ENCODE data around the gene PRKN.

Gene PRKN

GRCh38 chr6:162014069-162014811 lies 713.3 kb downstream of the PRKN start:
- H2AFZ ChIP-seq (ENCODE audit: low read length), result no peak overlapping the region

GRCh38 chr6:162005372-162005771 lies 722.2 kb downstream of the PRKN start:
- H3K27me3 ChIP-seq (ENCODE audit: insufficient read depth, low read length), result no peaks in the 10 kb centered on the region
- no peaks in the 10 kb centered on the region for H3K4me1 ChIP-seq (ENCODE audit: insufficient read depth, low read length, severe bottlenecking)
- TF ChIP-seq CTCF (IDR thresholded peaks at IDR 0.05; ENCODE audit: low read length), result no peak
- no peak for TF ChIP-seq EZH2 (IDR thresholded peaks at IDR 0.05; ENCODE audit: borderline replicate concordance, low read length)
- H4K20me1 ChIP-seq (ENCODE audit: insufficient read depth, low read length), result no peaks in the 10 kb centered on the region
- no peak overlapping the region for H3K4me3 ChIP-seq (ENCODE audit: low read depth, low read length, poor library complexity, severe bottlenecking)
- H3K27ac ChIP-seq (ENCODE audit: low read depth, low read length, poor library complexity, severe bottlenecking), result no peak overlapping the region
- no peaks in the 10 kb centered on the region for H3K79me2 ChIP-seq (ENCODE audit: insufficient read depth, low read length)
- H3K9ac ChIP-seq (ENCODE audit: low read length), result no peak overlapping the region
- no peak overlapping the region for H3K4me2 ChIP-seq (ENCODE audit: low read length)
- H3F3A ChIP-seq (ENCODE audit: insufficient read depth, low read length), result no peaks in the 10 kb centered on the region
- H2AFZ ChIP-seq (ENCODE audit: low read length), result no peak overlapping the region
- H3K9me2 ChIP-seq (ENCODE audit: low read depth, low read length), result no peaks in the 10 kb centered on the region
- H3K36me3 ChIP-seq (ENCODE audit: insufficient read depth, low read length), result no peaks in the 10 kb centered on the region
- H3K9me3 ChIP-seq (ENCODE audit: low read length), result no peaks in the 10 kb centered on the region

More at GRCh38 chr6:162014069-162014811, 713.3 kb downstream of the PRKN start:
- H3F3A ChIP-seq (ENCODE audit: insufficient read depth, low read length), result no peaks in the 10 kb centered on the region
- H3K27ac ChIP-seq (ENCODE audit: low read depth, low read length, poor library complexity, severe bottlenecking), result no peak overlapping the region
- H3K4me2 ChIP-seq (ENCODE audit: low read length), result no peak overlapping the region
- no peak overlapping the region for H3K4me3 ChIP-seq (ENCODE audit: low read depth, low read length, poor library complexity, severe bottlenecking)
- H3K9ac ChIP-seq (ENCODE audit: low read length), result no peak overlapping the region
- H3K9me2 ChIP-seq (ENCODE audit: low read depth, low read length), result no peaks in the 10 kb centered on the region
- no peaks in the 10 kb centered on the region for H4K20me1 ChIP-seq (ENCODE audit: insufficient read depth, low read length)
- H3K27me3 ChIP-seq (ENCODE audit: insufficient read depth, low read length), result no peaks in the 10 kb centered on the region
- H3K9me3 ChIP-seq (ENCODE audit: low read length), result no peaks in the 10 kb centered on the region
- TF ChIP-seq EZH2 (IDR thresholded peaks at IDR 0.05; ENCODE audit: borderline replicate concordance, low read length) (no peak), CTCF (IDR thresholded peaks at IDR 0.05; ENCODE audit: low read length) (no peak)
- no peaks in the 10 kb centered on the region for H3K4me1 ChIP-seq (ENCODE audit: insufficient read depth, low read length, severe bottlenecking)
- H3K79me2 ChIP-seq (ENCODE audit: insufficient read depth, low read length), result no peaks in the 10 kb centered on the region
- no peaks in the 10 kb centered on the region for H3K36me3 ChIP-seq (ENCODE audit: insufficient read depth, low read length)

GRCh38 chr6:161996783-161997182 lies 730.8 kb downstream of the PRKN start:
- Histone ChIP-seq H3K4me3 (ENCODE audit: low read depth, low read length, poor library complexity, severe bottlenecking) (no peak overlapping the region), H3K4me1 (ENCODE audit: insufficient read depth, low read length, severe bottlenecking) (no peaks in the 10 kb centered on the region), H3F3A (ENCODE audit: insufficient read depth, low read length) (no peaks in the 10 kb centered on the region), H3K9me3 (ENCODE audit: low read length) (no peaks in the 10 kb centered on the region), H3K9ac (ENCODE audit: low read length) (no peak overlapping the region), H2AFZ (ENCODE audit: low read length) (no peak overlapping the region), H3K4me2 (ENCODE audit: low read length) (no peak overlapping the region), H3K9me2 (ENCODE audit: low read depth, low read length) (no peaks in the 10 kb centered on the region), H3K79me2 (ENCODE audit: insufficient read depth, low read length) (no peaks in the 10 kb centered on the region), H3K27ac (ENCODE audit: low read depth, low read length, poor library complexity, severe bottlenecking) (no peak overlapping the region), H3K36me3 (ENCODE audit: insufficient read depth, low read length) (no peaks in the 10 kb centered on the region), H3K27me3 (ENCODE audit: insufficient read depth, low read length) (no peaks in the 10 kb centered on the region), H4K20me1 (ENCODE audit: insufficient read depth, low read length) (no peaks in the 10 kb centered on the region)
- TF ChIP-seq EZH2 (IDR thresholded peaks at IDR 0.05; ENCODE audit: borderline replicate concordance, low read length) (no peak), CTCF (IDR thresholded peaks at IDR 0.05; ENCODE audit: low read length) (no peak)

Data from OCI-LY1 (cell line).